BLaER1 treated with 17β-estradiol and CSF1 and Interleukin-3, amounts not matched to agents 10 nM and 100 nM (cell line): ENCODE results near the gene HNRNPA3.
"Not testable (repeated sequence)": the region's sequence is repeated elsewhere in the genome, so short reads cannot be mapped to it uniquely, and the experiment has no call there.

Experiments used
- H3K27ac ChIP-seq, 11 experiments: shearing (Covaris generic); formaldehyde crosslinking; 2 replicates each; pipeline ENCODE4 v1.8.1; 2022
- H3K27me3 ChIP-seq, 11 experiments: shearing (Covaris generic); formaldehyde crosslinking; 2 replicates each; pipeline ENCODE4 v1.8.1; 2022
- H3K36me3 ChIP-seq, 11 experiments: shearing (Covaris generic); formaldehyde crosslinking; 2 replicates each; pipeline ENCODE4 v1.8.1; 2022
- H3K4me1 ChIP-seq, 10 experiments: shearing (Covaris generic); formaldehyde crosslinking; 2 replicates each; pipeline ENCODE4 v1.8.1; 2022
- H3K4me2 ChIP-seq, 11 experiments: shearing (Covaris generic); formaldehyde crosslinking; 2 replicates each; pipeline ENCODE4 v1.8.1; 2022
- H3K4me3 ChIP-seq, 10 experiments: shearing (Covaris generic); formaldehyde crosslinking; 2 replicates each; pipeline ENCODE4 v1.8.1; 2022
- H3K9ac ChIP-seq, 11 experiments: shearing (Covaris generic); formaldehyde crosslinking; 2 replicates each; pipeline ENCODE4 v1.8.1; 2022
- H3K9me3 ChIP-seq, 11 experiments: shearing (Covaris generic); formaldehyde crosslinking; replicated peaks in 1 of 11; 2 replicates each; pipeline ENCODE4 v1.8.1; 2022
- H4K20me1 ChIP-seq, 11 experiments: shearing (Covaris generic); formaldehyde crosslinking; 2 replicates each; pipeline ENCODE4 v1.8.1; 2022
- Cebpa-rat ChIP-seq, 11 experiments: shearing (Covaris generic); IDR thresholded peaks; 2 replicates each; pipeline ENCODE4 v1.8.1; 2022

Gene HNRNPA3

GRCh38 chr2:177243476-177243875, 30.9 kb downstream of the HNRNPA3 start:
- H3K4me2 ChIP-seq: peak overlapping the region; percentile 8 to 95 (median 60); a peak in 17 of 22 replicates
- peak overlapping the region in 6 of 11 experiments; percentile 6 to 88 (median 68); a peak in 8 of 22 replicates for H3K27ac ChIP-seq
- H3K27me3 ChIP-seq: no peaks in the 10 kb centered on the region
- H3K9me3 ChIP-seq: no peaks in the 10 kb centered on the region; a peak in 1 of 22 replicates
- peaks cover 45 to 97% (median 71%) of the 10 kb centered on the region in 10 experiments for H3K4me1 ChIP-seq
- peak overlapping the region in 3 of 11 experiments; percentile 46 to 76 (median 69); a peak in 5 of 22 replicates for H3K9ac ChIP-seq
- 0 out of 20 replicates have a peak overlapping the region, but pooled peaks of 1 of the 10 experiments have one; percentile 16 for H3K4me3 ChIP-seq
- TF ChIP-seq Cebpa-rat (IDR thresholded peaks at IDR 0.05): no peak
- peaks cover 36 to 84% (median 56%) of the 10 kb centered on the region in 11 experiments for H3K36me3 ChIP-seq
- H4K20me1 ChIP-seq: peaks cover 79 to 100% (median 100%) of the 10 kb centered on the region in 11 experiments

- Histone ChIP-seq H3K9ac (no peak overlapping the region), H3K27ac (peak overlapping the region in 3 of 11 experiments; percentile 8 to 87 (median 32); a peak in 3 of 22 replicates), H3K27me3 (no peaks in the 10 kb centered on the region), H4K20me1 (peaks cover 80 to 100% (median 100%) of the 10 kb centered on the region in 11 experiments), H3K9me3 (no peaks in the 10 kb centered on the region; a peak in 1 of 22 replicates), H3K36me3 (peaks cover 39 to 84% (median 58%) of the 10 kb centered on the region in 11 experiments), H3K4me1 (peaks cover 44 to 97% (median 65%) of the 10 kb centered on the region in 10 experiments), H3K4me3 (no peak overlapping the region), H3K4me2 (peak overlapping the region in 4 of 11 experiments; percentile 62 to 95 (median 86); a peak in 7 of 22 replicates)
- no peak for TF ChIP-seq Cebpa-rat (IDR thresholded peaks at IDR 0.05)
Measured at GRCh38 chr2:177244244-177244771, 31.7 kb downstream of the HNRNPA3 start.

- TF ChIP-seq Cebpa-rat (IDR thresholded peaks at IDR 0.05): no peak
- peak overlapping the region in 2 of 11 experiments; percentile 32 to 41; a peak in 4 of 22 replicates for H3K27ac ChIP-seq
- peaks cover 37 to 99% (median 59%) of the 10 kb centered on the region in 10 experiments for H3K4me1 ChIP-seq
- no peak overlapping the region for H3K9ac ChIP-seq
- peaks cover 87 to 100% (median 100%) of the 10 kb centered on the region in 11 experiments for H4K20me1 ChIP-seq
- peaks cover 46 to 89% (median 63%) of the 10 kb centered on the region in 11 experiments for H3K36me3 ChIP-seq
- H3K4me2 ChIP-seq: peak overlapping the region in 5 of 11 experiments; percentile 31 to 95 (median 79); a peak in 9 of 22 replicates
- no peak overlapping the region for H3K4me3 ChIP-seq
- no peaks in the 10 kb centered on the region for H3K27me3 ChIP-seq
- no peaks in the 10 kb centered on the region; a peak in 1 of 22 replicates for H3K9me3 ChIP-seq
Measured at GRCh38 chr2:177245010-177245422, 32.4 kb downstream of the HNRNPA3 start.

DNA sequence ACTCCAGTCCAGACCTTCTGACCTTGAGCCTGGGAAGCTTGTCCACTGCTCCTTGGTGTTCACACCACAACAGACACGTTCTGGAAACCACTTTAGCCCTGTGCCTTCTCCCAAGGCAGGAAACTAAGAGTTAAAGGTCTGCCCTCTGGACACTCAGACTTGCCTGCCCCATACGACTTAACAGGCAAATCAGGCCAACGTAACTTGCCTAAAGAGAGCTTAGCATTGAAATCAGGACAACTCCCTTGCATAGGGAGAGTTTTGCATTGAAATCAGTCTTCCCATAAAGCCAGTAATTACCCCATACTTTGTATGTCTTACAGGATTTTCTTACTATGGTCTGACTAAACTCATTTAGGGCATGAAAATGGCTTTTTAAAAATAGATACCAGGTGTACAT, 33.4 kb downstream of the HNRNPA3 start:
- Histone ChIP-seq H4K20me1 (peaks cover 97 to 100% (median 100%) of the 10 kb centered on the region in 11 experiments), H3K4me1 (peaks cover 27 to 100% (median 50%) of the 10 kb centered on the region in 10 experiments)
- no peak for TF ChIP-seq Cebpa-rat (IDR thresholded peaks at IDR 0.05)

DNA sequence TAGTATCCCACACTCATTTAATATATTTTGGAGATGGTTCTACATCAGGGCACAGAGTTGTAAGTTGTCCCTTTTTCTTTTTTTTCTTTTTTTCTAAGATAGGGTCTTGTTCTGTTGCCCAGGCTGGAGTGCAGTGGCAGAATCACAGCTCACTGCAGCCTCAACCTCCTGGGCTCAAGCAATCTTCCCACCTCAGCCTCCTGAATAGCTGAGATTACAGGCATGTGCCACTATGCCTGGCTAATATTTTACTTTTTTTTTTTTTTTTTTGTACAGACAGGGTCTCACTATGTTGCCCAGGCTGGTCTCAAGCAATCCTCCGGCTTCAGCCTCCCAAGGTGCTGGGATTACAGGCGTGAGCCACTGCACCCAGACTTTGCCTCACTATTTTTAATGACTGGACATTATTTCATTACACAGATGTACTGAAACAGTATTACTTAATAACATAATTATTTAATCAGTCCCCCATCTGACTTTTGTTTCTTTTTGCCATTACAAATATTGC, 34.0 kb downstream of the HNRNPA3 start:
- H3K27me3 ChIP-seq, H3K9me3 ChIP-seq, H3K4me3 ChIP-seq: not testable (repeated sequence)
- Histone ChIP-seq H3K36me3 (peaks cover 62 to 96% (median 72%) of the 10 kb centered on the region in 11 experiments), H4K20me1 (peaks cover 100% of the 10 kb centered on the region in 11 experiments), H3K4me2 (peak overlapping the region in 3 of 11 experiments; percentile 79 to 95 (median 93); a peak in 6 of 22 replicates), H3K4me1 (peaks cover 23 to 100% (median 45%) of the 10 kb centered on the region in 10 experiments), H3K27ac (peak overlapping the region in 2 of 11 experiments; percentile 41 to 47; a peak in 2 of 22 replicates), H3K9ac (peak overlapping the region in 2 of 11 experiments; percentile 27 to 63; a peak in 2 of 22 replicates)

More for the DNA sequence above, 33.4 kb downstream of the HNRNPA3 start:
- Histone ChIP-seq H3K4me3 (no peak overlapping the region), H3K27ac (peak overlapping the region in 5 of 11 experiments; percentile 13 to 47 (median 32); a peak in 5 of 22 replicates), H3K36me3 (peaks cover 56 to 96% (median 72%) of the 10 kb centered on the region in 11 experiments), H3K9ac (peak overlapping the region in 1 of 11 experiments; percentile 63; a peak in 1 of 22 replicates), H3K9me3 (no peaks in the 10 kb centered on the region; a peak in 1 of 22 replicates), H3K4me2 (peak overlapping the region in 5 of 11 experiments; percentile 18 to 95 (median 79); a peak in 9 of 22 replicates), H3K27me3 (no peaks in the 10 kb centered on the region)

- peaks cover 0 to 4% (median 0%) of the 10 kb centered on the region in 11 experiments; a peak in 1 of 22 replicates for H3K9me3 ChIP-seq
- peaks cover 19 to 100% (median 45%) of the 10 kb centered on the region in 10 experiments for H3K4me1 ChIP-seq
- 0 out of 22 replicates have a peak overlapping the region, but pooled peaks of 1 of the 11 experiments have one; percentile 3 for H3K9ac ChIP-seq
- peaks cover 100% of the 10 kb centered on the region in 11 experiments for H4K20me1 ChIP-seq
- peak overlapping the region in 1 of 11 experiments; percentile 43; a peak in 1 of 22 replicates for H3K27ac ChIP-seq
- peak overlapping the region in 4 of 11 experiments; percentile 6 to 95 (median 86); a peak in 6 of 22 replicates for H3K4me2 ChIP-seq
- H3K36me3 ChIP-seq: peaks cover 68 to 98% (median 83%) of the 10 kb centered on the region in 11 experiments
- H3K4me3 ChIP-seq: no peak overlapping the region
- TF ChIP-seq Cebpa-rat (IDR thresholded peaks at IDR 0.05): no peak
- H3K27me3 ChIP-seq: no peaks in the 10 kb centered on the region
Measured at GRCh38 chr2:177247693-177248262, 35.2 kb downstream of the HNRNPA3 start.

DNA sequence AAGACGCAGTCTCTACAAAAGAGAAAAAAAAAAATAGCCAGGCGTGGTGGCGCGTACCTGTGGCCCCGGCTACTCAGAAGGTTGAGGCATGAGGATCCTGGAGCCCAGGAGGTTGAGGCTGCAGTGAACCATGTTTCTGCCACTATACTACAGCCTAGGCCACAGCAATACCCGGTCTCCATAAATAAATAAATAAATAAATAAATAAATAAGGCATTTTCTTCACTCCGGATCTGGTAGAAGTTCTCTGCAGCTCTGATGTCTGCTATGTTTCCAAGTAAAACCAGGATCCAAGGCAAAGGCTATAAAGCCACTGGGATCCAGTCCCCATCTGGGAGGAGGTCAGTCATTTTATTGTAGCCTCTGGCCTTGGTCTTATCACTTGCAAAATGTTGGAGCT, 36.4 kb downstream of the HNRNPA3 start:
- Histone ChIP-seq H3K9me3 (peaks cover 0 to 4% (median 0%) of the 10 kb centered on the region in 11 experiments; a peak in 1 of 22 replicates), H3K4me3 (no peak overlapping the region), H3K4me2 (peak overlapping the region in 2 of 11 experiments; percentile 93 to 95; a peak in 3 of 22 replicates), H3K4me1 (peaks cover 15 to 100% (median 45%) of the 10 kb centered on the region in 10 experiments), H3K36me3 (peaks cover 69 to 99% (median 83%) of the 10 kb centered on the region in 11 experiments), H3K9ac (no peak overlapping the region), H3K27ac (0 out of 22 replicates have a peak overlapping the region, but pooled peaks of 1 of the 11 experiments have one; percentile 22), H3K27me3 (no peaks in the 10 kb centered on the region), H4K20me1 (peaks cover 100% of the 10 kb centered on the region in 11 experiments)
- TF ChIP-seq Cebpa-rat (IDR thresholded peaks at IDR 0.05): no peak

DNA sequence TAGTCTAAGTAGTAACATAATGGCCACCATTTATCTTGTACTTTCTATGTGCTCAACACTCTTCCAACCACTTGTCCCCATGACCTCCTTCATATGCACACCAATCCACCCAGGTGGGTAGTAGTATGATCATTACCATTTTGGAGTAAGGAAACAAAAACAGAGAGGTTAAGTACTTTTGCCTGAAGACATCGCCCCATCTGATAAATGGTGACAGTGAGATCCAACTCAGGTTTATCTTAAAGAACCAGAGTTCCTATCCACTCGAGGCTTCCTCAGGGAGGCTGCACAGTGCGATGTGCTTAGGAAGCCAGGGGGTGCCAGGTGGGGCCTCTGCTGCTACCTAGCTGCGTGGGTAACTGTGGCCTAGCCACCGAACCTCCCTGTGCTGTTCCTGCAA, 37.9 kb downstream of the HNRNPA3 start:
- TF ChIP-seq Cebpa-rat (IDR thresholded peaks at IDR 0.05): no peak
- Histone ChIP-seq H3K9me3 (peaks cover 0 to 4% (median 0%) of the 10 kb centered on the region in 11 experiments; a peak in 1 of 22 replicates), H3K27ac (no peak overlapping the region), H3K27me3 (no peaks in the 10 kb centered on the region), H3K4me3 (no peak overlapping the region), H4K20me1 (peaks cover 100% of the 10 kb centered on the region in 11 experiments), H3K4me1 (peaks cover 20 to 100% (median 46%) of the 10 kb centered on the region in 10 experiments), H3K36me3 (peaks cover 78 to 99% (median 87%) of the 10 kb centered on the region in 11 experiments), H3K4me2 (peak overlapping the region in 2 of 11 experiments; percentile 84 to 98; a peak in 5 of 22 replicates), H3K9ac (no peak overlapping the region)
